PC-9 (cell line): ENCODE measurements around the gene CCDC150. TPM values are rescaled to one million over a fixed set of nuclear protein-coding genes. Genes with fewer than 3 reads are reported as not detected.

ENCODE experiments used
- BruUV-seq: library from RNA; stranded (reverse); fragments of 400-500 nt; replicated peaks from 2 replicates; lab custom pipeline; 2021; lab: Mats Ljungman, UMichigan
- CTCF ChIA-PET: fragments of 300-600 bp; sonication (Branson Sonifier 250); formaldehyde crosslinking; loops from one replicate; lab custom pipeline; 2022; ENCODE audit warnings: antibody characterized with exemption; lab: Charles Lee
- POLR2A ChIA-PET: fragments of 300-600 bp; sonication (Branson Sonifier 250); formaldehyde crosslinking; loops from one replicate; lab custom pipeline; 2022; ENCODE audit warnings: antibody characterized with exemption; ENCODE audit not compliant: unreplicated experiment; lab: Charles Lee
- DNase-seq, 2 experiments: peaks; one replicate each; pipeline versions ENCODE4 v3.0.0 to v3.0.0-alpha.2; 2015 to 2022; ENCODE audit warnings: mixed read lengths in 1 of 2
- H2AFZ ChIP-seq: fragments of 200-600 bp; sonication (generic); 2 replicates; pipeline ENCODE4 v1.8.1; 2017; ENCODE audit warnings: antibody characterized with exemption
- H3F3A ChIP-seq: fragments of 200-600 bp; sonication (generic); 2 replicates; pipeline ENCODE4 v1.8.1; 2017; ENCODE audit warnings: antibody characterized with exemption, mild to moderate bottlenecking, low read depth; ENCODE audit not compliant: insufficient read depth
- H3K27ac ChIP-seq: fragments of 200-600 bp; sonication (generic); 2 replicates; pipeline ENCODE4 v1.6.1; 2016; ENCODE audit warnings: mixed run types
- H3K27me3 ChIP-seq: fragments of 200-600 bp; sonication (generic); 2 replicates; pipeline ENCODE4 v1.6.1; 2016; ENCODE audit warnings: low read depth, mixed run types; ENCODE audit not compliant: insufficient read depth
- H3K36me3 ChIP-seq: fragments of 200-600 bp; sonication (generic); 2 replicates; pipeline ENCODE4 v1.6.1; 2016; ENCODE audit warnings: low read depth, mixed run types
- H3K4me1 ChIP-seq: fragments of 200-600 bp; sonication (generic); replicated peaks from 2 replicates; pipeline ENCODE4 v1.6.1; 2016; ENCODE audit warnings: mixed run types; ENCODE audit not compliant: insufficient read depth
- H3K4me2 ChIP-seq: fragments of 200-600 bp; sonication (generic); 2 replicates; pipeline ENCODE4 v1.6.1; 2017; ENCODE audit warnings: mixed run types
- H3K4me3 ChIP-seq: fragments of 200-600 bp; sonication (generic); 2 replicates; pipeline ENCODE4 v1.6.1; 2016; ENCODE audit warnings: mixed run types
- H3K79me2 ChIP-seq: fragments of 200-600 bp; sonication (generic); 2 replicates; pipeline ENCODE4 v1.6.1; 2017; ENCODE audit warnings: low read depth, mixed run types
- H3K9me2 ChIP-seq: fragments of 200-600 bp; sonication (generic); 2 replicates; pipeline ENCODE4 v1.8.1; 2017; ENCODE audit warnings: mild to moderate bottlenecking; ENCODE audit not compliant: insufficient read depth
- H3K9me3 ChIP-seq: fragments of 200-600 bp; sonication (generic); 2 replicates; pipeline ENCODE4 v1.8.1; 2016; ENCODE audit warnings: low read depth; ENCODE audit not compliant: insufficient read depth
- H4K20me1 ChIP-seq: fragments of 200-600 bp; sonication (generic); 2 replicates; pipeline ENCODE4 v1.8.1; 2017; ENCODE audit not compliant: insufficient read depth
- CTCF ChIP-seq: fragments of 200-600 bp; sonication (generic); conservative IDR thresholded peaks from 2 replicates; pipeline ENCODE4 v1.6.1; 2017; ENCODE audit warnings: mixed run types, antibody characterized with exemption, mild to moderate bottlenecking, moderate library complexity
- EZH2 ChIP-seq: fragments of 200-600 bp; sonication (generic); IDR thresholded peaks from 2 replicates; pipeline ENCODE4 v1.8.0; 2017; ENCODE audit warnings: antibody characterized with exemption, low read depth
- intact Hi-C: fragments of 100-400 bp; cut with micrococcal nuclease; formaldehyde crosslinking; loops from one replicate; pipeline ENCODE4 v1.10.0; 2022; ENCODE audit not compliant: unreplicated experiment
- total RNA-seq: library from RNA; stranded (reverse); gene quantifications from 2 replicates; pipeline ENCODE4 v1.2.3, GENCODE V29; 2021

CCDC150 gene
- total RNA-seq, 1 experiment from 2014 or later = 9.8 TPM

DNA sequence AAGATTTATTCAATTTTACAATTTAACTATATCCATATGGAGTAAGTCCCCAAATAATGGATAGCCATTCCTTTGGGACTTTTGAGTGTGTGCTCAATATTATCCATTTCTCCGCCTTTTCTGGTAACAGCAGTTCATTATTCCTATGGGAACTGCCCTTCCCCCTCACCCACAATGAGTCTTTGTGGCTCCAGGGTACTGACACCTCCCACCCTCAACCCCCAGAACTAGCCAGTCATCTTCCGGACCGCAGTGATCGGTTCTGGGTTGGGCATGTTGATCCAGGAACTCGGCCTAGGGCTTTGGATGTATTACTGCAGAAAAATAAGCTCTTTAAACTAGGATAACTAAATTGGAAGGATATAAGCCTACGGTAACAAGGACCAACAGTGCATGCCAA is 45.4 kb upstream of the CCDC150 start:
- H3K4me1 ChIP-seq = no peaks in the 10 kb centered on the region
- H3K36me3 ChIP-seq = no peaks in the 10 kb centered on the region
- no TSS peak for BruUV-seq
- no peak overlapping the region for H3K4me3 ChIP-seq
- no peak overlapping the region for H3K4me2 ChIP-seq
- peaks cover 19% of the 10 kb centered on the region; the same call in 1 of the 2 replicates for H3K27me3 ChIP-seq
- H3K79me2 ChIP-seq = no peaks in the 10 kb centered on the region
- H3K9me2 ChIP-seq = no peaks in the 10 kb centered on the region
- no peaks in the 10 kb centered on the region for H3F3A ChIP-seq
- no peak overlapping the region for H3K27ac ChIP-seq
- intact Hi-C loops = no loop called here
- H3K9me3 ChIP-seq = no peaks in the 10 kb centered on the region
- CTCF ChIA-PET = no interaction called here
- TF ChIP-seq EZH2 (no peak), CTCF (no peak)
- POLR2A ChIA-PET = no interaction called here
- H2AFZ ChIP-seq = no peak overlapping the region
- H4K20me1 ChIP-seq = no peaks in the 10 kb centered on the region
- DNase-seq = no peak

- Histone ChIP-seq H4K20me1 (no peaks in the 10 kb centered on the region), H3K27me3 (peaks cover 5% of the 10 kb centered on the region; the same call in 1 of the 2 replicates), H2AFZ (no peak overlapping the region), H3K4me3 (no peak overlapping the region), H3K27ac (no peak overlapping the region), H3K4me1 (peaks cover 6% of the 10 kb centered on the region), H3F3A (0 out of 2 replicates have a peak, but pooled peaks cover 8% of the 10 kb centered on the region), H3K79me2 (no peaks in the 10 kb centered on the region), H3K36me3 (no peaks in the 10 kb centered on the region), H3K4me2 (no peak overlapping the region), H3K9me2 (no peaks in the 10 kb centered on the region), H3K9me3 (no peaks in the 10 kb centered on the region)
- TF ChIP-seq EZH2 (no peak), CTCF (no peak)
- ChIA-PET CTCF (no interaction called here), POLR2A (no interaction called here)
- DNase-seq = no peak
- BruUV-seq = no TSS peak
- intact Hi-C loops = no loop called here
These were observed 42.0 kb upstream of the CCDC150 start for GRCh38 chr2:196597531-196597930.

DNA sequence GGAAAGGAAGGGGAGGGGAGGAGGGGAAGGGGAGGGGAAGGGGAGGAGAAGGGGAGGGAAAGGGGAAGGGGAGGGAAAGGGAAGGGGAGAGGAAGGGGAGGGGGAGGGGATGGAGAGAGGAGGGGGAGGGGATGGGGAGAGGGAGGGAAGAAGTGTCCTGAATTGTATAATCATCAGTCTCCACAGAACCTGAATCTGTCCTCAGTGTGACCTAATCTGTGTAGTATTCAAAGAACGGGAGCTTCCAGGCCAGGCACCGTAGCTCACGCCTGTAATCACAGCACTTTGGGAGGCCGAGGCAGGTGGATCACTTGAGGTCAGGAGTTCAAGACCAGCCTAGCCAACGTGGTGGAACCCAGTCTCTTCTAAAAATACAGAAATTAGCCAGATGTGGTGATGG is 41.1 kb upstream of the CCDC150 start:
- no peaks in the 10 kb centered on the region for H3K36me3 ChIP-seq
- no peak overlapping the region for H3K4me3 ChIP-seq
- peaks cover 5% of the 10 kb centered on the region; the same call in 1 of the 2 replicates for H3K27me3 ChIP-seq
- ChIA-PET CTCF (no interaction called here), POLR2A (no interaction called here)
- intact Hi-C loops = no loop called here
- no TSS peak for BruUV-seq
- H3K9me2 ChIP-seq = no peaks in the 10 kb centered on the region
- no peaks in the 10 kb centered on the region for H4K20me1 ChIP-seq
- H3K9me3 ChIP-seq = no peaks in the 10 kb centered on the region
- TF ChIP-seq CTCF = no peak
- no peak for TF ChIP-seq EZH2
- peaks cover 6% of the 10 kb centered on the region for H3K4me1 ChIP-seq
- H2AFZ ChIP-seq = no peak overlapping the region
- H3K79me2 ChIP-seq = no peaks in the 10 kb centered on the region
- 0 out of 2 replicates have a peak, but pooled peaks cover 8% of the 10 kb centered on the region for H3F3A ChIP-seq
- no peak overlapping the region for H3K4me2 ChIP-seq
- H3K27ac ChIP-seq = no peak overlapping the region
- DNase-seq = no peak
